Fibroblast of skin of right quadriceps (primary cell): ENCODE results near the gene RTEL1.
"Not testable (repeated sequence)": the region's sequence is repeated elsewhere in the genome, so short reads cannot be mapped to it uniquely, and the experiment has no call there.

Source experiments
- DNase-seq: peaks from one replicate; pipeline ENCODE4 v3.0.0-alpha.2; 2013

The RTEL1 gene

GRCh38 chr20:63652192-63652980 is 5.7 kb upstream of the RTEL1 start:
- DNase-seq, result peak; percentile 31

- DNase-seq, result peak; percentile 93
These were observed 4.8 kb upstream of the RTEL1 start, which contains the start of gene STMN3 for GRCh38 chr20:63653041-63653973. STMN3 (minus strand) TSS chr20:63653424; CDS start chr20:63653345, 79 bp downstream.

GRCh38 chr20:63653974-63654668 is 4.0 kb upstream of the RTEL1 start:
- no peak for DNase-seq

- DNase-seq, result no peak
These were observed 2.9 kb upstream of the RTEL1 start for GRCh38 chr20:63655249-63655648.

GRCh38 chr20:63656451-63656850 is 1.7 kb upstream of the RTEL1 start:
- no peak for DNase-seq

GRCh38 chr20:63657260-63657936 is 714 bp upstream of the RTEL1 start:
- DNase-seq, result no peak

GRCh38 chr20:63658749-63659187 is 656 bp downstream of the RTEL1 start:
- peak; percentile 25 for DNase-seq

- no peak for DNase-seq
These were observed 1.3 kb downstream of the RTEL1 start for GRCh38 chr20:63659370-63659769.

GRCh38 chr20:63660174-63660573 is 2.1 kb downstream of the RTEL1 start:
- DNase-seq, result not testable (repeated sequence)

GRCh38 chr20:63660622-63661021 is 2.5 kb downstream of the RTEL1 start:
- no peak for DNase-seq

GRCh38 chr20:63661108-63661507 is 3.0 kb downstream of the RTEL1 start:
- no peak for DNase-seq

GRCh38 chr20:63661959-63662812 is 4.1 kb downstream of the RTEL1 start:
- DNase-seq, result no peak

- DNase-seq, result no peak
These were observed 4.7 kb downstream of the RTEL1 start for GRCh38 chr20:63662813-63663189.

- DNase-seq, result no peak
These were observed 5.4 kb downstream of the RTEL1 start for GRCh38 chr20:63663332-63664066.

- no peak for DNase-seq
These were observed 6.2 kb downstream of the RTEL1 start for GRCh38 chr20:63664143-63664851.

GRCh38 chr20:63664861-63665594 is 6.9 kb downstream of the RTEL1 start:
- DNase-seq, result peak; percentile 40

- no peak for DNase-seq
These were observed 7.6 kb downstream of the RTEL1 start for GRCh38 chr20:63665708-63666107.

- no peak for DNase-seq
These were observed 9.7 kb downstream of the RTEL1 start for GRCh38 chr20:63667858-63668257.

- no peak for DNase-seq
These were observed 10.2 kb downstream of the RTEL1 start for GRCh38 chr20:63668351-63668750.
